ENCODE data around the gene PTPRT.

DNA sequence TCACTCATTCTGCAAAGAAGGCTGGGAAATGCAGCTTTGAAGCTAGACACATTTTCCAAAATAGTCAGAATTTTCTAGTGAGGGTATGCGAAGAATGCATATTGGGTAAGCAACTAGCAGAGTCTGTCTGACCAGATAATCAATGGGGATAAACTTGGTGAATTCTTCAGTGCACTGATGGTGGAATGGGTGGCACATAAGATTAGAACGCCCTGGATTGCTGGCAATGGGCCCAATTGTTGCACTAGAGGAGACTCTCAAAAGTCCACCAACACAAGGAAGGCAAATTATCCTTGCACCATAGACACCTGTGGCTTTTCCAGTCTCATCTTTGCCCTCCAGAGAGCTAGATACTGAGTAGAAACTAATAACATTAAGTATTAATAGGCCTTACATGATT lies 167.6 kb downstream of the PTPRT start:
- no peak for TF ChIP-seq CTCF (IDR thresholded peaks at IDR 0.05 in 2 of 3, conservative IDR thresholded peaks at IDR 0.05 in 1 of 3; ENCODE audit: borderline replicate concordance in 1 of 3, insufficient read depth in 1 of 3, low read depth in 2 of 3, low read length in 2 of 3)
- TF ChIP-seq POLR2AphosphoS5 (IDR thresholded peaks at IDR 0.05; ENCODE audit: low read depth, low read length), result no peak
- no peak for TF ChIP-seq SP1 (IDR thresholded peaks at IDR 0.05; ENCODE audit: low read depth)
- TF ChIP-seq ZFX (IDR thresholded peaks at IDR 0.05), result no peak
- no peak for TF ChIP-seq JUND (IDR thresholded peaks at IDR 0.05)
- TF ChIP-seq REST (IDR thresholded peaks at IDR 0.05; ENCODE audit: low read depth), result no peak
- no peak for TF ChIP-seq CEBPB (IDR thresholded peaks at IDR 0.05; ENCODE audit: low read depth)
- no peak for TF ChIP-seq POLR2A (IDR thresholded peaks at IDR 0.05; ENCODE audit: borderline replicate concordance, extremely low read depth, insufficient read depth, insufficient read length)
- TF ChIP-seq EZH2phosphoT487 (IDR thresholded peaks at IDR 0.05; ENCODE audit: borderline replicate concordance), result no peak
- TF ChIP-seq EZH2 (IDR thresholded peaks at IDR 0.05), result no peak
- TF ChIP-seq FOSL1 (IDR thresholded peaks at IDR 0.05; ENCODE audit: low read depth), result no peak
- TF ChIP-seq, protein P1, sequence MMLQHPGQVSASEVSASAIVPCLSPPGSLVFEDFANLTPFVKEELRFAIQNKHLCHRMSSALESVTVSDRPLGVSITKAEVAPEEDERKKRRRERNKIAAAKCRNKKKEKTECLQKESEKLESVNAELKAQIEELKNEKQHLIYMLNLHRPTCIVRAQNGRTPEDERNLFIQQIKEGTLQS (IDR thresholded peaks at IDR 0.05), result no peak
- TF ChIP-seq TCF7L2 (IDR thresholded peaks at IDR 0.05; ENCODE audit: borderline replicate concordance, extremely low read depth, insufficient read depth, insufficient read length), result no peak

Data from HCT116 (cell line).